ENCODE measurements around the gene SAMD9. TPM values are rescaled to one million over a fixed set of nuclear protein-coding genes. Genes with fewer than 3 reads are reported as not detected.

Gene SAMD9
- polyA plus RNA-seq, 2 of the 4 experiments (the other 2 are of a cell fraction), result 4.7 to 5.6 TPM

GRCh38 chr7:93164766-93165165 lies 47.0 kb upstream of the SAMD9 start:
- DNase-seq (ENCODE audit: low read depth in 1 of 2, low spot score in 1 of 2) (no peak), ATAC-seq (no peak), FAIRE-seq (no peak)
- 53% methylated on average over 2 of the region's 2 CpGs for WGBS (ENCODE audit: missing lambda C conversion rate)
- POLR2A ChIA-PET, result no interaction called here
- Histone ChIP-seq H3K9me3 (no peaks in the 10 kb centered on the region), H3K27ac (no peak overlapping the region), H3K4me1 (no peaks in the 10 kb centered on the region), H3K4me3 (no peak overlapping the region), H3K4me2 (no peak overlapping the region)
- CTCF ChIA-PET, result no interaction called here
- TF ChIP-seq EHF (CRISPR knock-in tag; IDR thresholded peaks at IDR 0.05) (no peak), CBX2 (IDR thresholded peaks at IDR 0.05; ENCODE audit: borderline replicate concordance, low read depth) (no peak), ZNF302 (CRISPR knock-in tag; IDR thresholded peaks at IDR 0.05) (no peak), SMC3 (IDR thresholded peaks at IDR 0.05) (no peak), HDAC2 (IDR thresholded peaks at IDR 0.05) (no peak), MAFK (IDR thresholded peaks at IDR 0.05; ENCODE audit: partially characterized antibody) (no peak), CHD4 (IDR thresholded peaks at IDR 0.05; ENCODE audit: borderline replicate concordance) (no peak), RAD21 (conservative IDR thresholded peaks at IDR 0.05 in 1 of 2, IDR thresholded peaks at IDR 0.05 in 1 of 2) (no peak), ZFP36 (IDR thresholded peaks at IDR 0.05; ENCODE audit: borderline replicate concordance, partially characterized antibody) (no peak), KDM5A (IDR thresholded peaks at IDR 0.05) (no peak), TP53 (CRISPR knock-in tag; IDR thresholded peaks at IDR 0.05) (no peak), SREBF2 (IDR thresholded peaks at IDR 0.05) (no peak), PHF8 (IDR thresholded peaks at IDR 0.05; ENCODE audit: borderline replicate concordance, low read depth) (no peak)
- TF ChIP-seq, protein P1, sequence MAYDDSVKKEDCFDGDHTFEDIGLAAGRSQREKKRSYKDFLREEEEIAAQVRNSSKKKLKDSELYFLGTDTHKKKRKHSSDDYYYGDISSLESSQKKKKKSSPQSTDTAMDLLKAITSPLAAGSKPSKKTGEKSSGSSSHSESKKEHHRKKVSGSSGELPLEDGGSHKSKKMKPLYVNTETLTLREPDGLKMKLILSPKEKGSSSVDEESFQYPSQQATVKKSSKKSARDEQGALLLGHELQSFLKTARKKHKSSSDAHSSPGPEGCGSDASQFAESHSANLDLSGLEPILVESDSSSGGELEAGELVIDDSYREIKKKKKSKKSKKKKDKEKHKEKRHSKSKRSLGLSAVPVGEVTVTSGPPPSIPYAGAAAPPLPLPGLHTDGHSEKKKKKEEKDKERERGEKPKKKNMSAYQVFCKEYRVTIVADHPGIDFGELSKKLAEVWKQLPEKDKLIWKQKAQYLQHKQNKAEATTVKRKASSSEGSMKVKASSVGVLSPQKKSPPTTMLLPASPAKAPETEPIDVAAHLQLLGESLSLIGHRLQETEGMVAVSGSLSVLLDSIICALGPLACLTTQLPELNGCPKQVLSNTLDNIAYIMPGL (CRISPR knock-in tag; IDR thresholded peaks at IDR 0.05; ENCODE audit: borderline replicate concordance), result no peak

DNA sequence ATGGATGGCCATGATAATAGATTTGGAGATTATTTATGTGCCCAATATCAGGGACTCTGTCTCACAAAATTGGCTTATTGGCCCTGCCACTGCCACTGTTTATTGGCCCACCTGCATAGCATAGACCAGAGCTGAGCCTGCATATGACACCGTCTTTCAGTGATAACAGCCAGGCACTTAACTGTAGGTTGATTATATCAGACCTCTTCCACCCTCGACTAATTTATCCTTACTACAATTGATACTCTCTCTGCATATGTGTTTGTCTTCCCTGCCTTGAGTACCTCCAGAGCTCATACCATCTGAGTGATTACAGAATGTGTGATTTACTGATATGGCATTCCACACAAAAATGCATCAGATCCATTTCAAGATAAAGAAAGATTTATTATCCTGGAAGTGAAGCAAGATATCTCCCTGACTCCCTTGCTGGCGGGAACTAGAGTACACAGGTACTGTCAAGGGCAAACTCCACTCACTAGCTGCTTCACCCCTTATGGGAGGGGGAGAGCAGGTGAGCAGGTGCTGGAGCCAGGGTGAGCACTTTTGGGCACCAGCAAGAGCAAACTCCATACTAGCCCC lies 43.5 kb upstream of the SAMD9 start:
- 23% methylated on average over 3 of the region's 3 CpGs for WGBS (ENCODE audit: missing lambda C conversion rate)
- no peak overlapping the region for H3K27ac ChIP-seq
- no peak for DNase-seq (ENCODE audit: low read depth in 1 of 2, low spot score in 1 of 2)
- no peaks in the 10 kb centered on the region for H3K9me3 ChIP-seq
- H3K4me1 ChIP-seq, result no peaks in the 10 kb centered on the region
- FAIRE-seq, result no peak
- H3K4me3 ChIP-seq, result no peak overlapping the region
- ATAC-seq, result no peak; a peak in 1 of 6 replicates
- H3K4me2 ChIP-seq, result no peak overlapping the region
- TF ChIP-seq, protein P2, sequence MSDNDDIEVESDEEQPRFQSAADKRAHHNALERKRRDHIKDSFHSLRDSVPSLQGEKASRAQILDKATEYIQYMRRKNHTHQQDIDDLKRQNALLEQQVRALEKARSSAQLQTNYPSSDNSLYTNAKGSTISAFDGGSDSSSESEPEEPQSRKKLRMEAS (IDR thresholded peaks at IDR 0.05), result no peak
- TF ChIP-seq MYC (IDR thresholded peaks at IDR 0.05; ENCODE audit: borderline replicate concordance, low read length), result no peak
- no peak for TF ChIP-seq REST (IDR thresholded peaks at IDR 0.05)
- TF ChIP-seq TP53 (CRISPR knock-in tag; IDR thresholded peaks at IDR 0.05), result no peak
- no peak for TF ChIP-seq RARB (CRISPR knock-in tag; IDR thresholded peaks at IDR 0.05)
- no peak for TF ChIP-seq CBX2 (IDR thresholded peaks at IDR 0.05; ENCODE audit: borderline replicate concordance, low read depth)
- TF ChIP-seq, protein P3, sequence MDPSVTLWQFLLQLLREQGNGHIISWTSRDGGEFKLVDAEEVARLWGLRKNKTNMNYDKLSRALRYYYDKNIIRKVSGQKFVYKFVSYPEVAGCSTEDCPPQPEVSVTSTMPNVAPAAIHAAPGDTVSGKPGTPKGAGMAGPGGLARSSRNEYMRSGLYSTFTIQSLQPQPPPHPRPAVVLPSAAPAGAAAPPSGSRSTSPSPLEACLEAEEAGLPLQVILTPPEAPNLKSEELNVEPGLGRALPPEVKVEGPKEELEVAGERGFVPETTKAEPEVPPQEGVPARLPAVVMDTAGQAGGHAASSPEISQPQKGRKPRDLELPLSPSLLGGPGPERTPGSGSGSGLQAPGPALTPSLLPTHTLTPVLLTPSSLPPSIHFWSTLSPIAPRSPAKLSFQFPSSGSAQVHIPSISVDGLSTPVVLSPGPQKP (IDR thresholded peaks at IDR 0.05; ENCODE audit: low read depth, low read length), result no peak
- ChIA-PET POLR2A (interaction anchor here (1.1 kb wide), 1 partner anchor 8 kb away, joined by 3 read pairs; no protein-coding TSS in a partner anchor), CTCF (interaction anchor here (1.4 kb wide), 1 partner anchor 10 kb away, joined by 4 read pairs; no protein-coding TSS in a partner anchor)

Data from A549 (cell line).